Bronchial epithelial cell (primary cell): ENCODE data around the gene F8. TPM values are rescaled to one million over a fixed set of nuclear protein-coding genes. Genes with fewer than 3 reads are reported as not detected.

Experiments used
- DNase-seq: peaks from one replicate; pipeline ENCODE4 v3.0.0-alpha.2; 2010; ENCODE audit warnings: low read depth
- FAIRE-seq: peaks from 2 replicates; lab custom pipeline; 2011; peaks lifted over from hg19 to GRCh38; lab: Jason Lieb, UNC
- H3K27me3 ChIP-seq: 2 replicates; pipeline ENCODE4 v1.5.1; 2011; ENCODE audit warnings: low read length; ENCODE audit not compliant: control insufficient read depth, insufficient read depth
- H3K36me3 ChIP-seq: 2 replicates; pipeline ENCODE4 v1.5.1; 2011; ENCODE audit warnings: low read length; ENCODE audit not compliant: control insufficient read depth, insufficient read depth
- H3K4me3 ChIP-seq: 2 replicates; pipeline ENCODE4 v1.5.1; 2011; ENCODE audit warnings: mild to moderate bottlenecking, low read depth, low read length, control low read depth
- total RNA-seq: library from RNA; depleted of rRNA; stranded (reverse); fragments of >200 nt; gene quantifications from 2 replicates; pipeline ENCODE4 v1.2.1, GENCODE V29; 2014
- TF ChIP-seq, protein P1 (sequence below): IDR thresholded peaks from 2 replicates; pipeline ENCODE4 v1.5.1; 2011; ENCODE audit warnings: mild to moderate bottlenecking, moderate library complexity, low read length, control low read depth, inconsistent platforms; ENCODE audit not compliant: insufficient read depth, severe bottlenecking

F8 gene
- total RNA-seq, 1 donor from 2014 or later = 0.26 TPM

DNA sequence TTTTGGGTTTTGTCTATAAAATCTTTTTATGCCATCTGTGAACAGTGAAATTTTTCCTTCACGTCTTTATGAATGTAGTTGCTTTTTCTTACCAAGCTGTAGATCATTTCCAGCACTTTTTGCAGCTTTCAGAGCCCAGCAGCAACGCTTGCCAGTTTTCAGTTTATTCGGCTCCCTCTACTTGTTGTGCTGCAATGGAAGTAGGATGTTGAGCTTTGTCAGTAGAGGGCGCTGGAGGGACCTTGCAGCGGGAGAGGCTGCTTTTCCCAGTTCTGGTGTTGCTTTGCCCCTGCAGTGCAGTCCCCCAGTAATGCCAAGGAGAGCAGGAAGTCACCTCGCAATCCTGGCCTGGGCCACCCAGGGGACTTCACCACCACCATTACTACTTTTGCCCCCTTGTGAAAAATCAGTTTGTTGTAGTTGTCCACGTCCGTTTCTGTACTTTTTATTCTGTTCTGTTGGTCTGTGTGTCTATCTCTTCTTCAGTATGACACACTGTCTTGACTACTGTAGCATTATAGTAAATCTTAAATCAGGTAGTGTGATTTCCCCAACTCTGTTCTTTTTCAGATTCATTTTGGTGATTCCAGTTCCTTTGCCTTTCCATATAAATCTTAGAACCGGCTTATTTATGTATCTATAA is 26.6 kb upstream of the F8 start:
- FAIRE-seq = no peak
- Histone ChIP-seq H3K4me3 (no peak overlapping the region), H3K27me3 (no peaks in the 10 kb centered on the region), H3K36me3 (no peaks in the 10 kb centered on the region)
- DNase-seq = peak; percentile 26
- TF ChIP-seq, protein P1, sequence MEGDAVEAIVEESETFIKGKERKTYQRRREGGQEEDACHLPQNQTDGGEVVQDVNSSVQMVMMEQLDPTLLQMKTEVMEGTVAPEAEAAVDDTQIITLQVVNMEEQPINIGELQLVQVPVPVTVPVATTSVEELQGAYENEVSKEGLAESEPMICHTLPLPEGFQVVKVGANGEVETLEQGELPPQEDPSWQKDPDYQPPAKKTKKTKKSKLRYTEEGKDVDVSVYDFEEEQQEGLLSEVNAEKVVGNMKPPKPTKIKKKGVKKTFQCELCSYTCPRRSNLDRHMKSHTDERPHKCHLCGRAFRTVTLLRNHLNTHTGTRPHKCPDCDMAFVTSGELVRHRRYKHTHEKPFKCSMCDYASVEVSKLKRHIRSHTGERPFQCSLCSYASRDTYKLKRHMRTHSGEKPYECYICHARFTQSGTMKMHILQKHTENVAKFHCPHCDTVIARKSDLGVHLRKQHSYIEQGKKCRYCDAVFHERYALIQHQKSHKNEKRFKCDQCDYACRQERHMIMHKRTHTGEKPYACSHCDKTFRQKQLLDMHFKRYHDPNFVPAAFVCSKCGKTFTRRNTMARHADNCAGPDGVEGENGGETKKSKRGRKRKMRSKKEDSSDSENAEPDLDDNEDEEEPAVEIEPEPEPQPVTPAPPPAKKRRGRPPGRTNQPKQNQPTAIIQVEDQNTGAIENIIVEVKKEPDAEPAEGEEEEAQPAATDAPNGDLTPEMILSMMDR = peak; percentile 68

DNA sequence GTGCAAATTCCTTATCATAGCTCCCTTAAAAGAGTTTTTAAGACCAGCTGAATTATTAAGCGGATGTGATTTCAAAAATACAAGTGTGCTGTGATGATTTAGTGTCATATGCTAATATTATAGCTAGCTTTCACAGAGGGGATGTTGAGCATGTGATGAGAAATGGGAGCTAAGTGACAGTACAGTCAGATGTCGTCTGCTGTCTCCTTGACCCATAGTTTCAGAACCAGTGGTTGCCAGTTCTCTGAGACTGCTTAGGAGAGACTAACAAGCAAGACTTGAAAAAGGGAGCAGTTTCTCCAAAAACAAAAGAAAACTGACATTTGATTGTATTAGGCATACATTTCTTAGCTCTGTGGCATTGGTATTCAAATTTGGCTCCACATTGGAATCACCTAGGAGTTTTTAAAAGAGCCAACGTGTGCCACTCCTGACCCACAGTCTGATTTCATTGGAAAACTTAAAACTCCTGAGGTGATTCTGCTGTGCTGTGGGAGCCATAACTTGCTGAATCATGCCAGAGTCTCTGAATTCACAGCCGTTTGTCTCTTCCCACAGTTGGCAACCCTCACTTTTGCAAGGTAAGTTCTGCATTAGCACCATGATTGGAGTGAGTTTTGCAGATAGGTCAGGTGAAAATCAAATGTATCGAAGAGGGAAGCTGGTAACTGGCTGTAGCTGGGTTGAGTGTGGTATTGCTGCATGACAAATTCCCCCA is 24.4 kb upstream of the F8 start:
- FAIRE-seq (no peak), DNase-seq (no peak)
- Histone ChIP-seq H3K36me3 (no peaks in the 10 kb centered on the region), H3K27me3 (no peaks in the 10 kb centered on the region), H3K4me3 (no peak overlapping the region)
- TF ChIP-seq, protein P1 = no peak

DNA sequence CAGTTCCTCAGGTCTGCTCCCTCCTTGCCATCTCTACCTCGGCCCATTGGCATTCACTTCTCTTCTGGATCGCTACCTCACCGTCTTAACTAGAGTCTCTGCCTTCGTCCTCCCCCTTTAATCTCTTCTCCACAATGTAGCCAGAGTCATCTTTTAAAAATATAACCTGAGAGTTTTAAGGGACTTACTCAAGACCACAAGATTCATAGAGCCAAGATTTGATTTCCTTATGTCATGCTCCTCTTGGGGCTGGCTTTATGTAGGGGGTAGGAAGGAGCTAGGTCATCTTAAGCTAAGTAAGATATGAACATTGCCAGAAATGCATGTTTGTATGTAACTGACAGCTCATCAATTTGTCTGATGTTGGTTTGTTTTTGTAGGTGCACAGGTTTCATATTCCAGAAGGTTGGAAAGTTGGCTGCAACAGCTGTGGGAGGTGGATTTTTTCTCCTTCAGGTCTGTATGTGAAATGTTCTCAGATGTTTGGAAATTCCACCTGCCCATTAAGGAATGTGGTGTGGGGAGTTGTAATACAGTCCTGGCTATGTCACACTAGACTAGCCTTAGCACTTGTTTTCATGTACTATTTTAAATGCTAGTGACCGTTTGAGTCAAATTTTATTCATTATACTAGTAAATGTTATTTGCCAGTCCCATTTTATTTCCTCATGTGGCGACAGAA is 23.7 kb upstream of the F8 start:
- DNase-seq = no peak
- Histone ChIP-seq H3K4me3 (no peak overlapping the region), H3K27me3 (no peaks in the 10 kb centered on the region), H3K36me3 (no peaks in the 10 kb centered on the region)
- FAIRE-seq = no peak
- TF ChIP-seq, protein P1 = no peak

DNA sequence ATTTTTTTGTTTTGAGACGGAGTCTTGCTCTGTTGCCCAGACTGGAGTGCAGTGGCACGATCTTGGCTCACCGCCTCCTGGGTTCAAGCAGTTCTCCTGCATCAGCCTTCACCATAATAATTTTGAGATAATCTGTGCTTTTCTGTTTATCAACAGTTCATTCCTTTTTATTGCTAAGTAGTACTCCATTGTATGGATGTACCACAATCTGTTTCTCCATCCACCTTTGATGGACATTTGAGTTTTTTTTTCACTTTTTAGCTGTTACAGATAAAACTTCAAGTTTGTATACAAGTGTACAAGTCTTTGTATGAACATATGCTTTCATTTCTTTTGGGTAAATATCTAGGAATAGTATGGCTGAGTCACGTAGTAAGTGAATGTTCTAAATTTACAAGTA is 13.2 kb upstream of the F8 start:
- H3K4me3 ChIP-seq = no peak overlapping the region
- DNase-seq (no peak), FAIRE-seq (no peak)
- no peaks in the 10 kb centered on the region for H3K27me3 ChIP-seq
- H3K36me3 ChIP-seq = no peaks in the 10 kb centered on the region
- TF ChIP-seq, protein P1 = no peak

DNA sequence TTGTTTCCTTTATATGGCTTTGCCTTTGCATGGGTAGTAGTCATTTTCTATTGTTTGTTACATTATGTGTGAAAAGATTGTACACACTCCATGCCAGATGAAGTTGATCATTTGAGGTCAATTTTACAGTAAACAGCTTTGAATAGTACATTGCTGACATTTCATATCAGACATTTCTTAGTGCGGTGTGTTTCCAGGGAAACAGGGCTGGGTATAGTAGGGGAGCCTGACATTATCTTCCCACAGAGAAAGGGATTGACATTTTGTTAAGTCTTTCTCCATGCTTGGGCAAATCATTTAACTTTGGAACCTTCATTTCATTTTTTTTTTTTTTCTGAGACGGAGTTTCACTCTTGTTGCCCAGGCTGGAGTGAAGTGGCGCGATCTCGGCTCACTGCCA is 9.1 kb upstream of the F8 start:
- Histone ChIP-seq H3K27me3 (no peaks in the 10 kb centered on the region), H3K4me3 (no peak overlapping the region), H3K36me3 (no peaks in the 10 kb centered on the region)
- DNase-seq (no peak), FAIRE-seq (no peak)
- TF ChIP-seq, protein P1 = no peak
